HEK293T (cell line): ENCODE measurements around the gene WDPCP.

Source experiments
- ARNT ChIP-seq: fragments of 450-650 bp; IDR thresholded peaks from 2 replicates; pipeline ENCODE4 v1.6.1; 2017; ENCODE audit warnings: mild to moderate bottlenecking
- ELF4 ChIP-seq: fragments of 450-650 bp; IDR thresholded peaks from 2 replicates; pipeline ENCODE4 v1.6.1; 2017; ENCODE audit warnings: antibody characterized with exemption
- FOXA1 ChIP-seq: fragments of 450-650 bp; IDR thresholded peaks from 2 replicates; pipeline ENCODE4 v1.6.1; 2016; ENCODE audit warnings: mild to moderate bottlenecking
- FOXM1 ChIP-seq: fragments of 450-650 bp; IDR thresholded peaks from 2 replicates; pipeline ENCODE4 v1.6.1; 2017; ENCODE audit warnings: mild to moderate bottlenecking, borderline replicate concordance
- LEF1 ChIP-seq: fragments of 450-650 bp; IDR thresholded peaks from 2 replicates; pipeline ENCODE4 v1.6.1; 2017; ENCODE audit warnings: mild to moderate bottlenecking, borderline replicate concordance
- ZNF384 ChIP-seq: fragments of 450-650 bp; IDR thresholded peaks from 2 replicates; pipeline ENCODE4 v1.6.1; 2016

DNA sequence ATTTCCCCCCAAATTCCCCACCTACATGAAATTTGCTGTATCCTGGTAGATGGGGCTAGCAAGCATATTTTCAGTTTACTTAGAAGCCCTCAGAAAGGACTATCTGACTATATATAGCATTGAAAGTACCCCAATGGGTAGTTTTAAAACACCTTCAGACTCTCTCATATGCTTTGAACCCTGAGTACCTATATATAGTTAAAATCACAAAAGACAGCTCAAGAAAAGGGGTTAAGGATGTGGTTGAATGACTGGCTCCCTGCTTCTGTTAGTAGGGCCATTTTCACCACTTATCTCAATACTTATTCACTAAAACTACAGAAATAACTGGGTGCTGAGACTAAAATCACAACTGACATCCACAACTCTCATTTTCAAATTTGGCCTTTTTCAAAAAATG, 18.5 kb downstream of the WDPCP start:
- TF ChIP-seq ELF4 (no peak), FOXA1 (no peak), ZNF384 (no peak), ARNT (no peak), LEF1 (no peak), FOXM1 (no peak)
